Mucosa of descending colon (tissue), 3 donors: Measurements from ENCODE around the gene YPEL1. TPM values are rescaled to one million over a fixed set of nuclear protein-coding genes. Genes with fewer than 3 reads are reported as not detected.

Experiments
- ATAC-seq: fragments of 200-7000 bp; cut with Tn5 transposase; one replicate; pipeline ENCODE4 v1.9.1; 2020; ENCODE audit warnings: mild to moderate bottlenecking, moderate library complexity
- DNase-seq, 3 donors: peaks; one replicate each; pipeline ENCODE4 v3.0.0-alpha.2; 2020
- H3K36me3 ChIP-seq: fragments of 200-600 bp; one replicate; pipeline ENCODE4 v1.8.0; 2021; ENCODE audit warnings: low read depth, mild to moderate bottlenecking
- H3K4me1 ChIP-seq: fragments of 200-600 bp; one replicate; pipeline ENCODE4 v1.8.0; 2021; ENCODE audit warnings: low read depth, mild to moderate bottlenecking
- H3K4me3 ChIP-seq: fragments of 200-600 bp; one replicate; pipeline ENCODE4 v1.8.0; 2021; ENCODE audit warnings: mild to moderate bottlenecking
- H3K9me3 ChIP-seq: fragments of 200-600 bp; one replicate; pipeline ENCODE4 v1.8.0; 2021; ENCODE audit warnings: mild to moderate bottlenecking
- CTCF ChIP-seq: fragments of 200-600 bp; IDR thresholded peaks from one replicate; pipeline ENCODE4 v1.8.0; 2022; ENCODE audit warnings: antibody characterized with exemption, mild to moderate bottlenecking
- intact Hi-C, 2 donors: fragments of 100-400 bp; cut with DNase I in 1 of 2; cut with micrococcal nuclease in 1 of 2; formaldehyde crosslinking; loops; one replicate each; pipeline versions ENCODE4 v1.11.0 to v1.11.1; 2022; cut with DNase I, micrococcal nuclease
- long read RNA-seq, 2 donors: library from polyadenylated mRNA; unstranded; transcript quantifications; one replicate each; pipeline ENCODE4 v2.0.0, GENCODE V29; 2019 to 2021
- total RNA-seq, 3 donors: library from RNA; stranded (reverse); fragmentation: NEBNext Ultra II Directional in 2 of 3; extraction: Animal tissue kit (Norgen Biotek cat#: 25700) in 2 of 3; gene quantifications; one replicate each; pipeline versions ENCODE4 v1.2.1 to v1.2.4, GENCODE V29; 2021 to 2023
- donor health status: DM: no; HTN: no; CAD: no; lungs with moderate emphysema.
- donor health status: DM: no; HTN: no; CAD: no.
- donor health status: DM: no; HTN: yes; CAD: no.

Gene YPEL1
- 1 to 10 TPM; 2.7 to 6.8 (median 2.8) TPM for total RNA-seq
- long read RNA-seq, donor 1, partial matches to known transcripts = 0 of 4 reads
- long read RNA-seq, donor 1, other reads (novel, unspliced or antisense) = 4 of 4 reads
- long read RNA-seq, donor 2 = 0 reads

- intact Hi-C loops = no loop called here
- H3K4me1 ChIP-seq = peaks cover 8% of the 10 kb centered on the region
- H3K9me3 ChIP-seq = no peaks in the 10 kb centered on the region
- ATAC-seq (peak; percentile 98), DNase-seq (peak; percentile 97 to 99 (median 98))
- no peak for TF ChIP-seq CTCF
- H3K4me3 ChIP-seq = peak within 1 kb of the TSS; percentile 12
- no peaks in the 10 kb centered on the region for H3K36me3 ChIP-seq
Measured at GRCh38 chr22:21735200-21736083, at the start of gene YPEL1. Gene YPEL1, minus strand, starts transcription at chr22:21735794. Its CDS starts 25,050 bp downstream, at chr22:21710744.

- Histone ChIP-seq H3K4me3 (no peak overlapping the region), H3K36me3 (no peaks in the 10 kb centered on the region), H3K4me1 (no peaks in the 10 kb centered on the region), H3K9me3 (no peaks in the 10 kb centered on the region)
- no peak for ATAC-seq
- no peak for DNase-seq
- intact Hi-C loops = no loop called here
- no peak for TF ChIP-seq CTCF
Measured at GRCh38 chr22:21780259-21780658, 44.7 kb upstream of the YPEL1 start.

GRCh38 chr22:21779444-21779843 lies 43.9 kb upstream of the YPEL1 start:
- intact Hi-C loops = no loop called here
- Histone ChIP-seq H3K36me3 (no peaks in the 10 kb centered on the region), H3K4me1 (no peaks in the 10 kb centered on the region), H3K4me3 (no peak overlapping the region), H3K9me3 (no peaks in the 10 kb centered on the region)
- DNase-seq = no peak
- TF ChIP-seq CTCF = no peak
- no peak for ATAC-seq

- ATAC-seq = no peak
Measured at GRCh38 chr22:21778705-21779363, 43.2 kb upstream of the YPEL1 start.

GRCh38 chr22:21771631-21771976 lies 36.0 kb upstream of the YPEL1 start:
- no peaks in the 10 kb centered on the region for H3K9me3 ChIP-seq
- intact Hi-C loops = no loop called here
- no peak for TF ChIP-seq CTCF
- no peak for DNase-seq
- peaks cover 8% of the 10 kb centered on the region for H3K36me3 ChIP-seq
- H3K4me3 ChIP-seq = no peak overlapping the region
- no peaks in the 10 kb centered on the region for H3K4me1 ChIP-seq
- no peak for ATAC-seq

More at GRCh38 chr22:21778705-21779363, 43.2 kb upstream of the YPEL1 start:
- intact Hi-C loops = no loop called here
- no peak for DNase-seq
- no peaks in the 10 kb centered on the region for H3K4me1 ChIP-seq
- H3K36me3 ChIP-seq = no peaks in the 10 kb centered on the region
- H3K9me3 ChIP-seq = no peaks in the 10 kb centered on the region
- H3K4me3 ChIP-seq = no peak overlapping the region
- TF ChIP-seq CTCF = no peak
